IPS-18a (cell line): ENCODE results near the gene ART5.
"Not testable (repeated sequence)": the region's sequence is repeated elsewhere in the genome, so short reads cannot be mapped to it uniquely, and the experiment has no call there.

Experiments used
- H3K27ac ChIP-seq: one replicate; pipeline ENCODE4 v1.5.1; 2013; ENCODE audit warnings: low read length
- H3K27me3 ChIP-seq: one replicate; pipeline ENCODE4 v1.6.1; 2013; ENCODE audit warnings: mild to moderate bottlenecking, low read length; ENCODE audit not compliant: control insufficient read depth, insufficient read depth
- H3K36me3 ChIP-seq: one replicate; pipeline ENCODE4 v1.6.1; 2013; ENCODE audit warnings: low read depth, low read length; ENCODE audit not compliant: control insufficient read depth
- H3K4me1 ChIP-seq: one replicate; pipeline ENCODE4 v1.6.1; 2013; ENCODE audit warnings: low read depth, low read length; ENCODE audit not compliant: control insufficient read depth
- H3K4me3 ChIP-seq: one replicate; pipeline ENCODE4 v1.5.1; 2013; ENCODE audit warnings: low read length
- H3K9ac ChIP-seq: one replicate; pipeline ENCODE4 v1.6.1; 2013; ENCODE audit warnings: mild to moderate bottlenecking, low read length, moderate library complexity
- H3K9me3 ChIP-seq: one replicate; pipeline ENCODE4 v1.6.1; 2013; ENCODE audit warnings: low read depth, low read length; ENCODE audit not compliant: control insufficient read depth

Gene ART5

DNA sequence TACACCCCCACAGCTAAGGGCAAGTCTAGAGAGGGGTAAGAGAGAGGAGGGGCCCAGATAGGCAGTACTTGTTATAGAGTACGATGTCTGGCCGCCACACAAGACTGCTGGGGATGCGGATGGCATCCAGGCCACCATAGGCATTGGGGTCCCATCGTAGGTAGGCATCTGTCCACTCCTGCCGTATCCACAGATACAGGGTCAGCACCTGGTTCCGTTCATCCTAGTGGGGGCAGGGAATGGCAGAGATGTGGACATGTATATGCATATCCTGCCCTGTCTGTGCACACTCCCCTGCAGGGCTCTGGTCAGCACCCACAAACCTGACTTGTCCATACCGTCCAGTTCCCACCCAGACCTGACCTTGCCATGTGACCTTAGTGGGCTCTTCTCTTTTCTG, 27.3 kb upstream of the ART5 start:
- Histone ChIP-seq H3K9ac (no peak overlapping the region), H3K27ac (no peak overlapping the region), H3K27me3 (no peaks in the 10 kb centered on the region), H3K4me1 (no peaks in the 10 kb centered on the region), H3K4me3 (no peak overlapping the region), H3K9me3 (no peaks in the 10 kb centered on the region), H3K36me3 (peaks cover 9% of the 10 kb centered on the region)

DNA sequence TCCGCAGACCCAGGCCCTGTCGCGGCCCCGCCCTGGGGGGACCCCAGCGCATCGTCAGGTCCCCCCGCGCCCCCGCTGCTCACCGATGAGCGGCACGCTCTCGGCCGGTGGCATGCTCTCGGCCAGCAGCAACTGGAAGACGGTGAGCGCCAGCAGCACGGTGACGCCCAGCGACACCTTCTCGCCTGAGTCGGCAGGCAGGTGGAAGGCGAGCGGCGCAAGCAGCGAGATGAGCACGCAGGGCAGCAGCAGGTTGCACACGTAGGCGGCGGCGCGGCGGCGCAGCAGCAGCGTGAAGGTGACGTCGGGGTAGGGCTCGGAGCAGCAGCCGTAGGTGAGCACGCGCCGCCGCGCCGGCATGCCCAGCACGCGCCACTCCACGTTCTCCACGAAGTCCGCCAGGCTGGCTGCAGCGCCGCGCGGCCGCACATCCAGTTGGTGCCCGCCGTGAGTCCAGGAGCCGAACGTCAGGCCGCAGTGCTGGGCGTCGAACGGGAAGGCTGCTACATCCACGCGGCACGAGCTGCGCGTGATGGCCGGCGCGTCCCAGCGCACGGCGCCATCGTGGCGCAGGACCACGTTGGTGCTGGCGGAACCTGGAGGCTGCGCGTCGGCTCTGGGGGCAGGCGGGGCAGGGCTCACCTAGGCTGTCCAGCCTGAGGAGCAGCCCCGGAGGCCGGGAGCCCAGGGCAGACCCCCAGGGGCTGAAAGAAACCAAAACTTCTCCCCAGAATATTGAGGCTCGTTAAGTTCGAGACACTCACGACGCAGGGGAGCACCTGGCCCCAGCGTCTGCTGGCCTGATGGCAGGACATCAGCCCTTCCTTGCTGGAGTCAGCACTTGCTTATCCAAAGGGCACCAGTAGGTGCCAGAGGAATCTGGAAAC, 25.6 kb upstream of the ART5 start:
- Histone ChIP-seq H3K36me3 (peaks cover 1% of the 10 kb centered on the region), H3K4me3 (no peak overlapping the region), H3K27me3 (no peaks in the 10 kb centered on the region), H3K27ac (no peak overlapping the region), H3K9me3 (no peaks in the 10 kb centered on the region), H3K9ac (no peak overlapping the region), H3K4me1 (no peaks in the 10 kb centered on the region)

DNA sequence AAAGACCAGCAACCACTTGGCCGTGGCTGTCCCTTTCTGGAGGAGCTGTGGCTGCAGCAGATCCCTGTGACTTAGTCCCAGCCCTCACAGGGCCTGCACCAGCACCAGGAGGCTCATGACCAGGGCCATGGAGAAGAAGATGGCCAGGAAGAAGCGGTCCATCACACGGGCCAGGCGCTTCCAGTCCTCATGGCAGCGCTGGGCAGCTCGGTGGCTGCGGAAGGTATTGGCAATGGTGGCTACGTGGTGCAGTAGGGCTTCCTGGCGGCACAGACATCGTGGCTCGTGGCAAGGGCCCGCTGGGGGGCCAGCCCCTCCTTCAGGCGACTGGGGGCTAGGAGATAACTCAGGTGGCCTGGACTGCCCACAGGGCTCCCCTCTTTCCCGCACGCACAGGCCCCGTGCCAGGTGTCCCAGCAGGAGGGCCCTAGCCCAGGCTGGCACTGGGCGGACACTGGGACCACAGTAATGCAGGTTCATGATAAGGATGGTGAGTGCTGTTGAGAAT, 24.3 kb upstream of the ART5 start:
- Histone ChIP-seq H3K4me1 (no peaks in the 10 kb centered on the region), H3K4me3 (no peak overlapping the region)

DNA sequence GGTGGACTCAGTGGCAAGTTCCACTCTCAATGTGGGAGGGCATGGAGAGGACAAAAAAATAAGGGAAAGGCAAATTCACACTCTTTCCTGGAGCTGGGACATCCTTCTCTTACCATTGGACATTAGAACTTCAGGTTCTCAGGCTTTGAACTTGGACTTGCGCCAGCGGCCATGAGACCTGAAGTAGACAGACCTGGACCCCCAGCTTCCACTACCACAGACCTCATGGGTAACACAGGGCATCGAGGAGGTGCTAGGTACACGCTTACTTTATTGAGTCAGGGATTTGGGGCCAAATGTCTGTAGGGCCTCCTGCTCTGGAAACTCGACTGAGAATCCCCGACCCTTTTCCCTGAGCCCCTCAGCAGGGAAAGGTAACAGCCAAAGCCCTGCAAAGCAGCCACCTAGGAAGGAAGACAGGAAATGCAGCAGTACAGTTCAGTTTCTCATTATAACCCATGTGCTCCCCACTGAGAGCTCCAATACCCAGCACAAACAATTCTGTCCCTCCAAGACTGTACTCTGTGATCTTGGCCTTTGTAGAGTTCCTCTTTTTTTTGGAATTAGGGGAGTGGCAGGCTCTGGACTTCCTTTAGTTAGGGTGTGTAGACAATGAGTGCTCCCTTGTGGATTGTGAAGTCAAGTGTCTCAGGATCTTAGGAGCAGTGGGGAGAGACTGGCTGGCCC, 23.7 kb upstream of the ART5 start:
- Histone ChIP-seq H3K36me3 (no peaks in the 10 kb centered on the region), H3K4me1 (no peaks in the 10 kb centered on the region), H3K9me3 (no peaks in the 10 kb centered on the region), H3K27ac (no peak overlapping the region), H3K4me3 (no peak overlapping the region), H3K27me3 (no peaks in the 10 kb centered on the region), H3K9ac (no peak overlapping the region)

More for the DNA sequence above, 24.3 kb upstream of the ART5 start:
- Histone ChIP-seq H3K36me3 (no peaks in the 10 kb centered on the region), H3K9ac (no peak overlapping the region), H3K9me3 (no peaks in the 10 kb centered on the region), H3K27ac (no peak overlapping the region), H3K27me3 (no peaks in the 10 kb centered on the region)

DNA sequence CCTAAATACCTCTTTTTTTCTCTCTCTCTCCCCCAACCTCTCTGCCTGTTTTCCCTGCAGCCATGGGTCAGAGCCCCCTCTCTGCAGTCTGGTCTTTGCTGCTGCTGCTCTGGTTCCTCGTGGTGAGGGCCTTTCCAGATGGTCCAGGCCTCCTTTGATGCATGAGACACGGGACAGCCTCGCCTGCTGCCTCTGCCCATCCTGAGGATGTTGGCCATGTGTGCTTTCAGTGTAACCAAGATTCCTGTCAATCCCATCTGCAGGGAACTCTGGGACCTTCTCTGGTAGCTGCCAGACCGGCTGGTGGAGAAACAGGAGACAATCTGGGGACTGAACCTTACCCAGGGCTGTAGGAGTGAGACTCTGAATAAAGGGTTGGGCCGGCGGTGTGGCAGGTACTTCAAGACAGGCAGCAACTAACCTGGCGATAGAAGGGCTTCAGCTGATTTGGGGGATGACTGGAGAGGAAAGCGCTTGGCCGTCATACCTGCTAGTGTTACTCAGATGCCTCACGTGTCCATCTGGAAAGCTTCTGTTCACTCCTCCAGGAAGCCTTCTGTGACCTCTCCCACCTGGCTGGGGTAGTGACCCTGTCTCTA, 22.3 kb upstream of the ART5 start:
- Histone ChIP-seq H3K9ac (no peak overlapping the region), H3K27ac (no peak overlapping the region), H3K36me3 (no peaks in the 10 kb centered on the region), H3K9me3 (no peaks in the 10 kb centered on the region), H3K4me3 (no peak overlapping the region), H3K27me3 (no peaks in the 10 kb centered on the region), H3K4me1 (no peaks in the 10 kb centered on the region)

DNA sequence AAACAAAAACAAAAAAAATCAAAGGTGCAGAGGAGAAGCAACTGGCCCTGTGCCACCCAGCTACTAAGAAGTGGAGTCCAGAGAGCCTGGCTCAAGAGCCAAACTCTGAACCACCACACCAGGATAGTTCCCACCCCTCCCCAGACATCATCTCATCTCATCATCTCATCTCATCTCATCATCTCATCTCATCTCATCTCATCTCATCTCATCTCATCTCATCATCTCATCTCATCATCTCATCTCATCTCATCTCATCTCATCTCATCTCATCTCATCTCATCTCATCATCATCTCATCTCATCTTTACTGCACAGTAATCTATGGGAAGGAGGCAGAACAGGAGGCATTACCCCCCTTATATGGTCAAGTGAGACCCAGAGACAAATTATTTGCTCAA, 21.1 kb upstream of the ART5 start:
- H3K27ac ChIP-seq, result no peak overlapping the region
- no peaks in the 10 kb centered on the region for H3K9me3 ChIP-seq
- no peaks in the 10 kb centered on the region for H3K36me3 ChIP-seq
- H3K4me1 ChIP-seq, result no peaks in the 10 kb centered on the region
- H3K27me3 ChIP-seq, result no peaks in the 10 kb centered on the region
- no peak overlapping the region for H3K9ac ChIP-seq
- H3K4me3 ChIP-seq, result no peak overlapping the region

DNA sequence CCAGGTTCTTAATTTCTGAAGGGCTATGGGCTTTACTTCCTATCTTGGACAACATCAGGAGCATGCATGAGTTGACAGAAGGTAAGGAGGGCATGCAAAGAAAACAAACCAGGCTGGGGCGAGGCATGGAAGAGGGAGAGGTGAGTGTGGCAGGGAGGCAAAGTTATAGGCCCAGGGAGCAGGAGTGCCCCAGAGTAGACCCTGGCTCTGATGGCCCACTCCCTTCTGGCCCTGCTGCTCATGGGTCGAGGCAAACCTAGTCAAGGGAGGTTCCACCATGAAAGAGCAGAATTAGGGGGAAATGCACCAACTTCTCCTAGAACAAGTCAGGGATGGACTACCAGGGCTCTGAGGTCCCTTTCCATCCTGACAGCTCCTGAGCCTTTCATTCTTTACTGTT, 19.2 kb upstream of the ART5 start:
- Histone ChIP-seq H3K4me1 (no peaks in the 10 kb centered on the region), H3K27ac (no peak overlapping the region), H3K4me3 (no peak overlapping the region), H3K9me3 (no peaks in the 10 kb centered on the region), H3K9ac (no peak overlapping the region), H3K36me3 (no peaks in the 10 kb centered on the region), H3K27me3 (no peaks in the 10 kb centered on the region)

DNA sequence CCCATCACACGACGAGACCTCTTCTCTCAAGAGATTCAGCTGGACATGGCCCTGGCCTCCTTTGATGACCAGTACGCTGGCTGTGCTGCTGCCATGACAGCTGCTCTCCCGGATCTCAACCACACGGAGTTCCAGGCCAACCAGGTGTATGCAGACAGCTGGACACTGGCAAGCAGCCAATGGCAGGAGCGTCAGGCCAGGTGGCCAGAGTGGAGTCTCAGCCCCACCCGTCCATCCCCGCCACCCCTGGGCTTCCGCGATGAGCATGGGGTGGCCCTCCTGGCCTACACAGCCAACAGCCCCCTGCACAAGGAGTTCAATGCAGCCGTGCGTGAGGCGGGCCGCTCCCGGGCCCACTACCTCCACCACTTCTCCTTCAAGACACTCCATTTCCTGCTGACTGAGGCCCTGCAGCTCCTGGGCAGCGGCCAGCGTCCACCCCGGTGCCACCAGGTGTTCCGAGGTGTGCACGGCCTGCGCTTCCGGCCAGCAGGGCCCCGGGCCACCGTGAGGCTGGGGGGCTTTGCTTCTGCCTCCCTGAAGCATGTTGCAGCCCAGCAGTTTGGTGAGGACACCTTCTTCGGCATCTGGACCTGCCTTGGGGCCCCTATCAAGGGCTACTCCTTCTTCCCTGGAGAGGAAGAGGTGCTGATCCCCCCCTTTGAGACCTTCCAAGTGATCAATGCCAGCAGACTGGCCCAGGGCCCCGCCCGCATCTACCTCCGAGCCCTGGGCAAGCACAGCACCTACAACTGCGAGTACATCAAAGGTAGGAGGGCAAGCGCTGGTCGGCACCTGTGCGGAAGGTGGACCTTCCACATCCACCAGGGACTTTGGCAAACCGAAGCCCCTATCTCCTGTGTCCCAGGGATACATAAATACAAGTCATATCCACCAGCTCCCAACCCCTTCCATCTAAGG, 18.1 kb upstream of the ART5 start:
- Histone ChIP-seq H3K4me1 (no peaks in the 10 kb centered on the region), H3K27ac (no peak overlapping the region)

DNA sequence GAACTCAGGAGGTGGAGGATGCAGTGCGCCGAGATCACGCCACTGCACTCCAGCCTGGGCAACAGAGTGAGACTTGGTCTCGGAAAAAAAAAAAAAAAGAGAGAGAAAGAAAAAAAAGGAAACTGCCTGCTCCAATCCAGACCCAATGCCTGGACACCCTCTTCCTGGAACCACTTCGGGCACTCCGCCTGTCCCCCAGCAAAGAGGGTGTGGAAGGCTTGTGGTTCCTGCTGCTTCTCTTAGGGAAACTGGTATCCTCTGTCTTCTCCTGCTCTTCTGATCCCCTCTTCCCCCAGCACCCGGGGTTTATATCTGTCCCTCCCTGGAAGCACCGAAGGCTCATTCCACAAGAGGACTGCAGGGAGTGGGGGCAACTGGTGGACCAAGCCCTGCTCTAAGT, 16.5 kb upstream of the ART5 start:
- Histone ChIP-seq H3K27me3 (no peaks in the 10 kb centered on the region), H3K9ac (no peak overlapping the region), H3K27ac (no peak overlapping the region), H3K9me3 (no peaks in the 10 kb centered on the region), H3K4me3 (no peak overlapping the region), H3K4me1 (no peaks in the 10 kb centered on the region), H3K36me3 (no peaks in the 10 kb centered on the region)

More for the DNA sequence above, 18.1 kb upstream of the ART5 start:
- Histone ChIP-seq H3K9ac (no peak overlapping the region), H3K36me3 (no peaks in the 10 kb centered on the region), H3K4me3 (no peak overlapping the region), H3K27me3 (no peaks in the 10 kb centered on the region), H3K9me3 (no peaks in the 10 kb centered on the region)

DNA sequence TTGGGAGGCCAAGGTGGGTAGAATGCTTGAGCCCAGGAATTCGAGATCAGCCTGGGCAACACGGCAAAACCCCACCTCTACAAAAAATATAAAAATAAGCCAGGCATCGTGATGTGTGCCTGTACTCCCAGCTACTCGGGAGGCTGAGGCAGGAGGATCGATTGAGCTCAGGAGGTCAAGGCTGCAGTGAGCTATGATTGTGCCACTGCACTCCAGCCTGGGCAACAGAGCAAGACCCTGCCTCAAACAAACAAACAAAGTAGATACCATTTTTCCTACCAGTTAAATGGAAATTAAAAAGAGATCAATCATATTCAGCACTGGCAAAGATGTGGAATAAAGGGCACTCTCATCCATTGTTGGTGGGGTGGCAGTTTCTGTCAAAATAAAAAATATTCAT, 15.5 kb upstream of the ART5 start:
- not testable (repeated sequence) for H3K9me3 ChIP-seq, H3K4me3 ChIP-seq, H3K36me3 ChIP-seq, H3K4me1 ChIP-seq, H3K9ac ChIP-seq, H3K27ac ChIP-seq, H3K27me3 ChIP-seq

DNA sequence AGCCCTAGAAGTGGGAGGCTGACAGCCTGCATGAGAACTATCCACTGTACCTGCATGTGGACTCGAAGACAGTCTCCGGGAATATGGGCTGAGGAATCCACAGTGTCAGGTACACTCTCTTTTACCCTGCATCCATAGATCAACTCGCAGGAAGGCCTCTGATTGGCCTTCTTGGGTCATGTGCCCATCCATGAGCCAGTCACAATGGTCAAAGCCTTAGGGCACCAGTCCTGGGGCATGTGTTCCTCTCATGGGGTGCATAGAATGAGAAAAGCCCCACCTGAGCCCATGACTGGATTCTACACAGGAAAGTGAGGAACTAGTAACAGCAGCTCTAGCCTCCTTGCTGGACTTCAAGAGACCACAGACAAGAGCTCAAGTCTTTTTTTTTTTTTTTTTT, 13.8 kb upstream of the ART5 start:
- H3K4me1 ChIP-seq, result no peaks in the 10 kb centered on the region

More for the DNA sequence above, 13.8 kb upstream of the ART5 start:
- Histone ChIP-seq H3K27ac (no peak overlapping the region), H3K9me3 (no peaks in the 10 kb centered on the region), H3K36me3 (no peaks in the 10 kb centered on the region), H3K27me3 (no peaks in the 10 kb centered on the region), H3K4me3 (no peak overlapping the region), H3K9ac (no peak overlapping the region)
